Adrenal gland (tissue), 12 donors: ENCODE measurements around the gene EXOC6B. TPM values are rescaled to one million over a fixed set of nuclear protein-coding genes. Genes with fewer than 3 reads are reported as not detected.

ENCODE experiments used
- DNase-seq, 7 donors: peaks; one replicate each; pipeline ENCODE4 v3.0.0-alpha.2; 2019 to 2020
- H3K27ac ChIP-seq, 5 donors: fragments of 200-600 bp; sonication (generic) in 4 of 5; 1 replicate in 3 of 5; 2 replicates in 2 of 5; pipeline versions ENCODE4 v1.5.1 to v1.8.0; 2016 to 2020; ENCODE audit warnings: mild to moderate bottlenecking in 1 of 5
- H3K27me3 ChIP-seq: fragments of 200-600 bp; 2 replicates; pipeline ENCODE4 v1.8.0; 2021
- H3K36me3 ChIP-seq, 2 donors: fragments of 200-600 bp; replicated peaks in 1 of 2; 1 replicate in 1 of 2; 2 replicates in 1 of 2; pipeline versions ENCODE4 v1.5.1 to v1.8.0; 2018 to 2022
- H3K4me1 ChIP-seq, 2 donors: fragments of 200-600 bp; replicated peaks in 1 of 2; 1 replicate in 1 of 2; 2 replicates in 1 of 2; pipeline versions ENCODE4 v1.5.1 to v1.8.0; 2018 to 2021
- H3K4me3 ChIP-seq, 4 donors: fragments of 200-600 bp; sonication (generic) in 3 of 4; one replicate each; pipeline ENCODE4 v1.5.1; 2016 to 2018
- H3K9me3 ChIP-seq, 3 donors: fragments of 200-600 bp; sonication (generic) in 1 of 3; replicated peaks in 1 of 3; 1 replicate in 2 of 3; 2 replicates in 1 of 3; pipeline versions ENCODE4 v1.5.1 to v1.8.0; 2016 to 2021
- POLR2A ChIP-seq, 2 donors: fragments of 450-650 bp; IDR thresholded peaks; one replicate each; pipeline ENCODE4 v1.6.1; 2017; ENCODE audit warnings: antibody characterized with exemption in 2 of 2, mild to moderate bottlenecking in 2 of 2, moderate library complexity in 1 of 2
- WGBS, 4 donors: extraction: QIAGEN DNeasy Blood & Tissue Kit in 2 of 4; methylation state at CpG; one replicate each; pipeline versions ENCODE4 v1.1.5 to v1.1.7; 2013 to 2017; 5-methylcytosine and 5-hydroxymethylcytosine counted together
- intact Hi-C, 2 donors: fragments of 100-400 bp; cut with DNase I; formaldehyde crosslinking; loops; one replicate each; pipeline versions ENCODE4 v1.14.1 to v1.15.0; 2022 to 2023
- polyA plus RNA-seq, 3 donors: library from polyadenylated mRNA; stranded (reverse); fragments of 200-250 nt in 2 of 3; fragments of 350-450 nt in 1 of 3; fragmentation: Illumina TruSeq in 1 of 3; extraction: RNeasy Lipid Tissue Mini Kit (QIAGEN cat#74804) in 1 of 3; gene quantifications; one replicate each; pipeline ENCODE4 v1.2.3, GENCODE V29; 2013 to 2014
- total RNA-seq, 9 donors: library from RNA; depleted of rRNA in 4 of 9; stranded (reverse); fragments of >200 nt in 4 of 9; fragments of 120-200 nt in 1 of 9; fragmentation: NEBNext Ultra II Directional in 1 of 9; extraction: Animal tissue kit (Norgen Biotek cat#: 25700) in 1 of 9; gene quantifications; one replicate each; pipeline versions ENCODE4 v1.1.0 to v1.2.4, GENCODE V29; 2013 to 2023
- TF ChIP-seq, protein P1 (sequence below), 6 experiments: fragments of 450-650 bp in 4 of 6; fragments of 200-600 bp in 2 of 6; sonication (generic) in 1 of 6; IDR thresholded peaks; 1 replicate in 5 of 6; 2 replicates in 1 of 6; pipeline versions ENCODE4 v1.5.1 to v1.8.0; 2016 to 2021; ENCODE audit warnings: antibody characterized with exemption in 6 of 6, mild to moderate bottlenecking in 2 of 6, moderate library complexity in 1 of 6
- donor health status: healthy with polysubstance abuse.
- donor health status: Bipolar disorder and iron deficiency.
- donor health status: DM: yes; HTN: yes; CAD: no.
- donor health status: DM: no; HTN: no; CAD: no.
- donor health status: DM: no; HTN: no; CAD: no.
- donor health status: DM: yes; HTN: yes; CAD: no.

Gene EXOC6B
- total and polyA plus RNA-seq, 12 donors, result 6.0 to 92.6 (median 50.6) TPM

DNA sequence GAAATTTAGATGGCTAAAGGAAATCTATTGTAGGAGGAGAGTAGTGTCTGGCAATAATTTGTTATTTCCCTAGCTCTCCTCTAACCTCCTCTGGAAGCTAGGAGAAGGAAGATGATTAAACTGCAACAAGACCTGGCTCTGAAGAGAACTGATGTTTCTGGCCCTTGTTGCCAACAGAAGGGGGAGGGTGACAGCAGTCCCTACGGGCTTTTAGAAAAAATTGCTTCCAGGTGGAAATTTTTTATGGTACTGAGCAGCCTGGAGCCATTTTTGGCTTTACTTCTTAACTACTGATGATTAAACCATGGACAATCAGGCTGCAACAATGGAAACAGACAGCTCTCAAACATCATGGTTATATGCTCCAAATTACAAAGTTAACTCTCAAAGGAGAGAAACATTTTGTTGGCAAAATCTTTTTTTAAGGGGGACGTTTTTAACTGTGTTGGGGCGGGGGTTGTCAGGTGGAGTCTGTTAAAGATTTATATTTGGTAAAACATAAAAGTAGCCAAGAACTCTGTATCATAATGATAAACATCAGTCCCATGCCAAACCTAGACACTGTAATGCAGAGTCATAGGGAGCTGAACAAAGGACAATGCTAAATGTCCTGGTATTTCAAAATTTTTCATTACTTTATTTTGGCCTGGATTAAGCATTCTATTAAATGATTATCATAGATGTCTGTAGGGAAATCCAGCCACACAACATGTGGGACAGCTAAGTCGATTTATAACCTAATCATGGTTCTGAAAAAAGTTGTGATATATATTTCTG is 70.0 kb downstream of the EXOC6B start:
- Histone ChIP-seq H3K27me3 (no peaks in the 10 kb centered on the region), H3K36me3 (no peaks in the 10 kb centered on the region), H3K9me3 (no peaks in the 10 kb centered on the region), H3K27ac (peak overlapping the region; percentile 44 to 81 (median 59)), H3K4me1 (peaks cover 57 to 61% of the 10 kb centered on the region in 2 donors), H3K4me3 (no peak overlapping the region)
- no peak for TF ChIP-seq POLR2A (IDR thresholded peaks at IDR 0.05)
- TF ChIP-seq, protein P1, sequence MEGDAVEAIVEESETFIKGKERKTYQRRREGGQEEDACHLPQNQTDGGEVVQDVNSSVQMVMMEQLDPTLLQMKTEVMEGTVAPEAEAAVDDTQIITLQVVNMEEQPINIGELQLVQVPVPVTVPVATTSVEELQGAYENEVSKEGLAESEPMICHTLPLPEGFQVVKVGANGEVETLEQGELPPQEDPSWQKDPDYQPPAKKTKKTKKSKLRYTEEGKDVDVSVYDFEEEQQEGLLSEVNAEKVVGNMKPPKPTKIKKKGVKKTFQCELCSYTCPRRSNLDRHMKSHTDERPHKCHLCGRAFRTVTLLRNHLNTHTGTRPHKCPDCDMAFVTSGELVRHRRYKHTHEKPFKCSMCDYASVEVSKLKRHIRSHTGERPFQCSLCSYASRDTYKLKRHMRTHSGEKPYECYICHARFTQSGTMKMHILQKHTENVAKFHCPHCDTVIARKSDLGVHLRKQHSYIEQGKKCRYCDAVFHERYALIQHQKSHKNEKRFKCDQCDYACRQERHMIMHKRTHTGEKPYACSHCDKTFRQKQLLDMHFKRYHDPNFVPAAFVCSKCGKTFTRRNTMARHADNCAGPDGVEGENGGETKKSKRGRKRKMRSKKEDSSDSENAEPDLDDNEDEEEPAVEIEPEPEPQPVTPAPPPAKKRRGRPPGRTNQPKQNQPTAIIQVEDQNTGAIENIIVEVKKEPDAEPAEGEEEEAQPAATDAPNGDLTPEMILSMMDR (IDR thresholded peaks at IDR 0.05), result no peak
- intact Hi-C loops, result no loop called here
- 42 to 58% (median 47%) methylated on average over 4 of the region's 4 CpGs for WGBS, 4 donors
- DNase-seq, result peak; percentile 39 to 73 (median 64)

DNA sequence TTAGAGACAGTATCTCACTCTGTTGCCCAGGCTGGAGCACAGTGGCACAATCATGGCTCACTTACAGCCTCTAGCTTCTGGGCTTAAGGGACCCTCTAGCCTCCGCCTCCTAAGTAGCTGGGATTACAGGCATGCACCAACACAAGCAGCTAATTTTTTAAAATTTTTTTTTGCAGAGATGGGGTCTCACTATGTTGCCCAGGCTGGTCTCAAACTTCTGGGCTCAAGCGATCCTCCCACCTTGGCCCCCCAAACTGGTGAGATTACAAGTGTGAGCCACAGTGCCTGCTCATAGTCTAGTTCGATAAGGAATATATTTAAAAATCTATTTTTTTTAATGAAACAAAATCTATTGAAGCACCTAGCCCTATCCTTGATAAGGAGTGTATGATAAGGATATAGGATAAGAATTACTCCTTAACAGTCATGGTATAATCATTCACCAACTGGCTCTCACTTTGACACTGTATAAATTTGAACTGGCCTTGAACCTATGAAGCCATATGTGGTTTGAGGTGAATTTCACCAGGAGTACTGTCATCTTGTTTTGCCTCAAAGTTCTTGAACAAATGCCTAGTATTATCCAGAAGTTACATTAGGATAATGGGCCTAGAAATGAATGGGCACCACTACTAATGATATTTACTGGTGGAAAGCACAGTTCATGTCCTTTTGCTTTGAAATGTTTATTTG is 71.1 kb downstream of the EXOC6B start:
- intact Hi-C loops, result no loop called here
- Histone ChIP-seq H3K4me1 (peaks cover 57 to 58% of the 10 kb centered on the region in 2 donors), H3K9me3 (no peaks in the 10 kb centered on the region), H3K27me3 (no peaks in the 10 kb centered on the region), H3K4me3 (no peak overlapping the region), H3K36me3 (no peaks in the 10 kb centered on the region), H3K27ac (peak overlapping the region in 3 of 5 donors; percentile 51 to 71 (median 51))
- WGBS, 4 donors, result 89 to 96% (median 92%) methylated on average over 3 of the region's 3 CpGs
- no peak for DNase-seq
- TF ChIP-seq POLR2A (IDR thresholded peaks at IDR 0.05), result no peak
- TF ChIP-seq, protein P1 (IDR thresholded peaks at IDR 0.05), result no peak

DNA sequence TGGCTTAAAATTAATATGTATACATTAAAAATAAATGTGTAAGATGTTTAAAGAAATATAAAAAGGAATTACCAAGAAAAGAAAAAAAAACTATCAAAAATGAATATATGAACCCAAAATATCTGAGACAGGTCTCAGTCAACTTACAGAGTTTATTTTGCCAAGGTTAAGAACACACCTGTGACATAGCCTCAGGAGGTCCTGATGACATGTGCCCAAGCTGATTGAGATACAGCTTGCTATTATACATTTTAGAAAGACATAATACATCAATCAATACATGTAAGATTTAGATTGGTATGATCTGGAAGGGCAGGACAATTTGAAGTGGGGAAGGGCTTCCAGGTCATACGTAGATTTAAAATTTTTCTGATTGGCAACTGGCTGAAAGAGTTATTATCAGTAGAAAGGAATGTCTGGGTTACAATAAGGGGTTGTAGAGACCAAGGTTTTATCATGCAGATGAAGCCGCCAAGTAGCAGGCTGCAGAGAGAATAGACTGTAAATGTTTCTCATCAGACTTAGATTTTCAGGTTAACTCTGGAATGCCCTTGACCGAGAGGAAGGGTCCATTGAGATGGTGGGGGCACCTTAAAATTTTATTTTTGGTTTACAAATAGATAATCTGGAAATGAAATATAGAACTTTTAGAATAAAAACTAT is 74.7 kb downstream of the EXOC6B start:
- intact Hi-C loops, result no loop called here
- WGBS, 4 donors, result 93 to 96% (median 94%) methylated on average over 3 of the region's 3 CpGs
- no peak for TF ChIP-seq POLR2A (IDR thresholded peaks at IDR 0.05)
- TF ChIP-seq, protein P1 (IDR thresholded peaks at IDR 0.05), result no peak

DNA sequence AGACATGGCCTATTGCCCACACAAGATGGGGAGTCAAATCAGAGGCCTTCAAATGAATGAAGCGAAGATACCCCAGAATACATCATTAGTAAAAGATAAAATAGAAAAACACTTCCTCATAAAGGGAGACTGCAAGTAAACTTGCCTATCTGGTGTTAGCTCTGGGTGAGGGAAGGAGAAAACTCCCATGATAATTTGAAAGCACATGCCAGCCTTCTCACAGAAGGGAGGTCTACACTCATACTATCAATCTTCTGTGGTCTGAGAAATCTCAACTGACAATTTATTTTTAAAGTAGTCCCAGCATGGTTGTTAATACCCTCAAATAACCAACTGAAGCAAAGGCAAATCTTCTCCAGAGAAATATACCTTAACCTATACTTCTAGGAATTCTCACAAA is 75.4 kb downstream of the EXOC6B start:
- WGBS, 4 donors, result 93 to 100% (median 96%) methylated on average over 1 of the region's 1 CpG
- TF ChIP-seq, protein P1 (IDR thresholded peaks at IDR 0.05), result no peak
- TF ChIP-seq POLR2A (IDR thresholded peaks at IDR 0.05), result no peak
- DNase-seq, result no peak
- no peaks in the 10 kb centered on the region for H3K36me3 ChIP-seq
- H3K27me3 ChIP-seq, result no peaks in the 10 kb centered on the region
- H3K4me1 ChIP-seq, result peaks cover 14 to 28% of the 10 kb centered on the region in 2 donors
- H3K9me3 ChIP-seq, result no peaks in the 10 kb centered on the region
- intact Hi-C loops, result no loop called here
- H3K4me3 ChIP-seq, result no peak overlapping the region
- H3K27ac ChIP-seq, result no peak overlapping the region

More for the DNA sequence above, 74.7 kb downstream of the EXOC6B start:
- Histone ChIP-seq H3K4me3 (no peak overlapping the region), H3K9me3 (no peaks in the 10 kb centered on the region), H3K4me1 (peaks cover 21 to 28% of the 10 kb centered on the region in 2 donors), H3K36me3 (no peaks in the 10 kb centered on the region), H3K27ac (no peak overlapping the region), H3K27me3 (no peaks in the 10 kb centered on the region)
- no peak for DNase-seq
